Stimulated activated CD8-positive, alpha-beta memory T cell treated with anti-CD3 and anti-CD28 coated beads, Interleukin-15, amount 100 ng/mL, for 1 hour (primary cell): ENCODE measurements around the gene FRRS1.
"Not testable (repeated sequence)": the region's sequence is repeated elsewhere in the genome, so short reads cannot be mapped to it uniquely, and the experiment has no call there.

Experiments used
- DNase-seq: peaks from one replicate; pipeline ENCODE4 v3.0.0-alpha.2; 2020; ENCODE audit warnings: low read depth

Gene FRRS1

GRCh38 chr1:99766378-99766800 lies at the start of gene FRRS1:
Gene FRRS1, minus strand, starts transcription at chr1:99766635. Its CDS starts 17,867 bp downstream, at chr1:99748768.
- peak; percentile 1 for DNase-seq

DNA sequence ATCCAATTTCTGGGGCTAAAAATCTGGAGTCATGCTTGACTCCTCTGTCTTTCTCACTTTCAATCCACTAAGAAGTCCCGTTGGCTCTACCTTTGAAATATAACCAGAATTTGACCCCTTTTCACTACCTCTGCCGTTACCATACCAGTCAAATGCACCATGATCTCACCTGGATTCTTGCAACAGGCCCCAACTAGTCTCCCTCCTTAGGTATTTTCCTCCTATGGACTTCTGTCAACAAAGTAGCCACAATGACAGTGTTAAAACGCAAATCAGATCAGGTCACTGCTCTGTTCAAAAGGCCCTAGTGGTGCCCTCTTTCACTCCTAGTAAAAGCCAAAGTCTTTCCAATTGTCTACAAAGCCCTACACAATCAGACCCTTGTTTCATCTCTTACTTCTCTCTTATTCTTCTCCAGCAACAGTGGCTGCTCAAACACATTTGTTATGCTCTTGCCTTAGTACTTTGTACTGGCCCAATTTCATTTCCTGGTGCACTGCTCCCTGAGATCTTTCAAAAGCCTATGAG lies 48.0 kb upstream of the FRRS1 start:
- no peak for DNase-seq

DNA sequence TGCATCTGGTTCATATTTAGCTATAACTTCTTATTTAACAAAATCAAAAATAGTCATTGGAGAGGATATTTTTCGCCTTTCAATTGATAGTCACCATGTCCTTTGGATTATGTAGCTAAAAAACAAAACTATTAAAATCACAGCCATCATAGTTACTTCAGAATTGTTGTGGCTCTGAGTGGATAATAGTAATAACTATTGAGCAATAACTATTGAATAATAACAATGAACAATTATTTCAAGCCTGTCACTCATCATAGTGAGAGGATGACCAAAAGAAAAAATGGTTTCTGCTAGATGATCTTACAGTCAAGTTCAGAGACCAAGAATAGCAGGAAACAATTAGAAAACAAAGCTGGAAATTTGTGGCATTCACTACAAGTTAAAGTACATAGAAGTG lies 45.3 kb upstream of the FRRS1 start:
- no peak for DNase-seq

DNA sequence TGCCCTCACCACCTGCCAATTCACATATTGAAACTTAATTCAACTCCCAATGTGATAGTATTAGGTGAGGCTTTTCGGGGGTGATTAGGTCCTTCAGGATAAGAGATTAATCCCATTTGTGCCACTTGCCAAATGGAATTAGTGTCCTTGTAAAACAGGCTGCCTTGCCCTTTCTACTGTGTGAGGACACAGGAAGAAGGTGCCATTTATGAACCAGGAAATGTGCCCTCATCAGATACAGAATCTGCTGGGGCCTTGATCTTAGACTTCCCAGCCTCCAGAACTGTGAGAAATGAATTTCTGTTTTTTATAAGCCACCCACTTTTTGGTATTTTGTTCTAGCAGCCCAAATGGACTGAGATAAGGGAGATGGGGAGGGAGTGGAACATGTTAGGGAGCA lies 44.6 kb upstream of the FRRS1 start:
- DNase-seq, result no peak

DNA sequence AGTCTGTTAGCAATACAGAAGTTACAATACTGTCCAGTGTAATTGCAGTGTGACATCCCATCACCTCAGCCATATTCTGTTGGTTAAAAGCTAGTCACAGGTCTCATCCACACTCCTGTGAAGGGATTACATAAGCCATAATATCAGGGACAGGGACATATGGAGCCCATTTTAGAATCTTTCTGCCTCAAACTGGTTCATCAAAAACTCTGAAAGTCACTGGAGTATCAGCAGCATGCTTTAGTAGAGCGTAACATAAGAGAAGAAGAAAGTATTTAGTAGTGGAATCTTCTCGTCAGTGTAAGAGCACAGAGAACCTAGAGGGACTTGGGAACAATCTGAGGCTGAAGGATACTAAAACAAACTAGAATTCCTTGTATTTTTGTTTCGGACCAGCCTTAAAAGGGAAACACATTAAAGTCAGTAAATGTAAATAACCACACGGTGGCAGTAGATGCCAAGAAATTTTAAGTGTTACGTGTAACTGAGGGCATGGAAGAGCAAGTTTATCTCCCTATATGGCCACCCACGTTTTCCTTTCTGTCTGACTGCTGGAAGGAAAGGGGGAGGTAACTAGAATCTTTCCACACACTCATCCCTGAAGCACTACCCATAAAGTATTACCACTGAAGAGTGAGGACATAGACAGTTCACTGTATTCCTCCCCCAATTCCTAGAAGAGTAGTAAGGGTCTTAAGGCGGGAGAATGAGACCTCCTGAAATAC lies 42.1 kb upstream of the FRRS1 start:
- no peak for DNase-seq

- DNase-seq, result no peak
Measured at GRCh38 chr1:99806882-99807281, 40.4 kb upstream of the FRRS1 start.

DNA sequence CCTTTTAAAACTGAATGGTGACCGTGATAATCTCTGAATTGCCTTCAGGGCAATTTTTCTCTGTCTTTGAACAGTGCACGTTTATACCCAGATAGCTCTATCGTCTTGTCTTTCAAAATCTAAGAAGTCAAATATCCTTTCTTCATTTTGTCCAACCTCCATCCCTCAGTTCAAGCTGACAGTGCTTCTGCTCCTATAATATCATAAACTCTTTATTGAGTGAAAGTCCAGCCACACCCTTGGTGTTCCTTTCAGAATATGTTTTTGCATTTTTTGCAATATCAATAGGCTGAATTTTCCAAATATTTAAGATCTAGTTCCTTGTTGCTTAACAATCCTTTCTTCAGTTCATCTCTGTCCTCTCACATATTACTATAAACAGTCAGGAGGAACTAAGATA lies 35.1 kb upstream of the FRRS1 start:
- DNase-seq, result no peak

GRCh38 chr1:99793861-99794260 lies 27.4 kb upstream of the FRRS1 start:
- DNase-seq, result not testable (repeated sequence)

DNA sequence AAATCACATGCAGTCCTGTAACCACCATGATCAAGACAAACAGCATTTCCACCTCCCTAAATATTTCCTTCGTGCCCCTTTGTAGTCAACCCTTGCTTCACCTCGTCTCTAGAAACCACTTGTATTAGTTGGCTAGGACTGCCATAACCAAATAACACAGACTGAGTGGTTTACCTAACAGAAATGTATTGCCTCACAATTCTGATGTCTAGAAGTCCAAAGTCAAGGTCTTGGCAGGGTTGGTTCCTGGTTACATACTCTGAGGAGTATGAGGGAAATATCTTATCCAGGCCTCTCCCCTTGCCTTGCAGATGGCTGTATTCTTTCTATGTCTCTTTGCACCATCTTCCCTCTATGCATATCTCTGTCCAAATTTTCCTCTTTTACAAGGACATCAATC lies 23.3 kb upstream of the FRRS1 start:
- no peak for DNase-seq

GRCh38 chr1:99788896-99789295 lies 22.5 kb upstream of the FRRS1 start:
- no peak for DNase-seq

GRCh38 chr1:99786751-99787501 lies 20.5 kb upstream of the FRRS1 start:
- no peak for DNase-seq

DNA sequence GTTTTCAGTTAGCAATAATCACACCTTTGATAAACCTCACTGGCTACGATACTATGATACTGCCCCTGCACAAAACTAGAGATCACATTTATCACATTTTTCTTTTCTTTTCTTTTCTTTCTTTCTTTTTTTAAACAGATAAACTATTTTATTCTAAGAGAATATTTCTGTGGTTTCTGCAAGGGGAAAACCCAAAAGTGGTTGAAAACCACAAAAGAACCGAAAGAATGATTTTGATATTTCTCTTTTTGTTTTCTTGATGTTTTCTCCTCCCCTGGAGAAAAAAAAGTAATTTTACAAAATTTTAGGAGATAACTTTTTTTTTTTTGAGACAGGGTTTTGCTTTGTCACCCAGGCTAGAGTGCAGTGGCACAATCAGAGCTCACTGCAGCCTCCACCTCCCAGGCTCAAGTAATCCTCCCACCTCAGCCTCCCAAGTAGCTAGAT lies 18.4 kb upstream of the FRRS1 start:
- DNase-seq, result no peak

- no peak for DNase-seq
Measured at GRCh38 chr1:99784143-99784542, 17.7 kb upstream of the FRRS1 start.

DNA sequence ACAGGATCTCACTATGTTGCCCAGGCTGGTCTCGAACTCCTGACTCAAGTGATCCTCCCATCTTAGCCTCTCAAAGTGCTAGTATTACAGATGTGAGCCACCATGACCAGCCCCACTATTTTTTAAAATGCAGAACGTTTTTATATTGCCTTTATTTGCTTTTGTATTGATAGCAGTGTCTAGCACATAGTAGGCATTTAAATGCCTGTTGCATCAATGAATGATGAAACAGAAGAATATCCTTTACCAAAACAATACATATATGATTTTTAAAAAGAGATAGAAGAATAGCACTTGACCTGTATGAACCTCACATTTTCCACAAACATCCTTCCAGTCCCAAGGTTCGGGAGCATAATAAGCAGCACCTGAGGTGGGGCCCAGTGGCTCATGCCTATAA lies 16.5 kb upstream of the FRRS1 start:
- no peak for DNase-seq

DNA sequence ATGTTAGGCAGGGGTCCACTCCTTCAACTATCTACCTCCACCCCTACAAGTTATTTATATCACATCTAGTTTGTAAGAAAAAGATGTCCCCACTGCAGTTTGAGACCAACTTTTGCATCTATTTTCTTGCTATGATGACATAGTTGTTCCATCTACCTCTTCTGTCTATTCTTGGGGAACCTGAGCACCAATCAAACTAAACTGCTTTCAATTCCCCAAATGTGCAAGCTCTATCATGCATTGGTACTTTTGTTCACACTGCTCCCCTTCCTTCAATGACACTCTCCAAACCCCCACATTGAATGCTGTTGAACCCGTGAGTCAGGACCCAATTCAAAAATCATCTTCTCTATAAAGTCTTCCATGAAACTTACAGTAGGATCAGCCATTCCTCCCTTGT lies 16.0 kb upstream of the FRRS1 start:
- DNase-seq, result no peak

DNA sequence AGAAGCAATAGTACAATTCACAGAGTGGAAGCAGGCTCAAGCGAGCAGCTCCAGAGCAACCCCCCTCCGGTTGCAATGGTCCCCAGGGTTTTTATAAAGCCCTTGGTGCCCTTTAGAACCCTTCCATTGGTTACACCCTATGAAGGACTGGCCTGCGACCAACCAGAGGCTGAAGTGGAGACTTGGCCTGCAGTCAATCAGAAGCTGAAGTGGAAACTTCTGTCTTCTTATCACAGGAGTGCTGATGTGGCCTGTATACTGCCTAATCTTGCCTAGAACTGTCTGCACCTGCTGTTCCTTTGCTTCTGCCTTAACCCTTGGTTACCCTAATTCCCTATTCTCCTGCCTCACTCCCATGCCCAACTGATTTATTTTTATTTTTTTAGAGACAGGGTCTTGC lies 15.4 kb upstream of the FRRS1 start:
- no peak for DNase-seq

- no peak for DNase-seq
Measured at GRCh38 chr1:99777752-99778151, 11.3 kb upstream of the FRRS1 start.

DNA sequence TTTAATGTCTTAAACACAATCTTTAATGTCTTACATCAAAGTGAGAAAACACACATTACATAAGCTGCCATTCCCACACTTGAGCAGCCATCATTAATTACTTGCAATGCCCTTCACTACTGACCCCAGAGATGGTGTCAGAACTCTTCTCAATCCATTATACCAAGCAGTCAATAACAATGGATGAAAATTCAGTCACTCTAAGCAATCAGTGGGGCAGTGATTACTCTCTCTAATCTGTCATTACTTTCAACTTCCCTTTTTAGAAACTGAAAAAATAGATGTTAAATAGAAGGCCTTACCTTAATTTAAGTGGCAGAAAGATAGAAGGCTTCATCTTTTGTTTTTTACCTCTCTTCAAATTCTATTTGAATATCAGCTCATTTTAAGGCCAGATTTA lies 9.7 kb upstream of the FRRS1 start:
- DNase-seq, result no peak

DNA sequence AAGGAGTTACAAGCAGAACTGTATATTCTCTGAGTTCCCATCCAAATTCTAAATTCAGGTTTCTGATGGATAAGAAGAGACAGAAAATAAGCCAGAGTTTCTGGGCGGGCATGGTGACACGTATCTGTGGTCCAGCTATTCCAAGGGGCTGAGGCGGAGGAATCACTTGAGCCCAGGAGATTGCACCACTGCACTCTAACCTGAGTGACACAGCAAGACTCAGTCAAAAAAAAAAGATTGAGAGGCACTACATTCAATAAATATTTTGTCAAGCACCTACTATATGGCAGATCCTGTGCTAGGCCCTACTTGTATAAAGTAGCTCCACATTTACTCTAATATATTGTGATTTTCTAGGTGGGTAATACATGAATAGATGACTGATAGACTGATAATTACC lies 6.4 kb upstream of the FRRS1 start:
- no peak for DNase-seq

GRCh38 chr1:99771513-99771918 lies 5.1 kb upstream of the FRRS1 start:
- no peak for DNase-seq

DNA sequence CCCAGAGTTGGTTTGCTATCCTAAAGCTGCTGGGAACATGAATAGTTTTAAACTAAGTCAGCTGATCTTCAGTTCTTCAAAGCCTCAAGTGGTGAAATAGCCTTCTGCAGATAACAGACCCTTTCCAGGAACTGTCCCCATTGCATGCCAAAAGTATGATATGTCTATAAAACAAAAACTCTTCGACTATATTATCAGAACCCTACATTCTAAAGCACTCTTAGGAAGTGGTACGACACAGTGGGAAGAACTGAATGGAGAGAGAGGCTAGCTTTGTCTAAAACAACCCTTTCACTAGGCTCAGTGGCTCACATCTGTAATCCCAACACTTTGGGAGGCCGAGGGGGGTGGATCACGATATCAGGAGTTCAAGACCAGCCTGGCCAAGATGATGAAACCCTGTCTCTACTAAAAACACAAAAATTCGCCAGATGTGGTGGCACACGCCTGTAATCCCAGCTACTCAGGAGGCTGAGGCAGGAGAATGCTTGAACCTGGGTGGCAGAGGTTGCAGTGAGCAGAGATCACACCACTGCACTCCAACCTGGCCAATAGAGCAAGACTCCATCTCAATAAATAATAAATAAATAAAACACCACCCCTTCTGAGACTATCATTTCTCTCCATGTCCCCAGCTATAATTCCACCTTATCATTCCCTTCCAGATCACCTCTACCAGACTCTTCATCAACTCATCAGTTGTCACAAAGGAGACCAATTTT lies 2.2 kb upstream of the FRRS1 start:
- DNase-seq, result no peak

DNA sequence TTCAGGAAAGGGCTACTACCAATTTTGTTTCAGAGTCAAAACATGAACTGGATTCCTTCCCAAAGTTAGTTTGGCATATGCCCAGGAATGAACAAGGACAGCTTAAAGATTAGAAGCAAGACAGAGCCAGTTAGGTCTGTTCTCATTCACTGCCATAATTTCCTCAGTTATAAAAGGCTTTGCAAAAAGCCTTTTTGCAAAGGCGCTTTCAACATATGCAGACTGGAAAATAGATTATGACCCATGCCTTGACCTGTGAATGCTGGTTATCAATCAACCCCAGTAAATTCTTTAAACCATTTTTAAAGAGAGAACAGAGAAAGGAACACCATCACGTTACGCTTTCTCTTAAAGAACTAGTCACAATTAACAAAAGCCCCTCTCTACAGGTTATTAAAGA lies 1.7 kb upstream of the FRRS1 start:
- no peak for DNase-seq

DNA sequence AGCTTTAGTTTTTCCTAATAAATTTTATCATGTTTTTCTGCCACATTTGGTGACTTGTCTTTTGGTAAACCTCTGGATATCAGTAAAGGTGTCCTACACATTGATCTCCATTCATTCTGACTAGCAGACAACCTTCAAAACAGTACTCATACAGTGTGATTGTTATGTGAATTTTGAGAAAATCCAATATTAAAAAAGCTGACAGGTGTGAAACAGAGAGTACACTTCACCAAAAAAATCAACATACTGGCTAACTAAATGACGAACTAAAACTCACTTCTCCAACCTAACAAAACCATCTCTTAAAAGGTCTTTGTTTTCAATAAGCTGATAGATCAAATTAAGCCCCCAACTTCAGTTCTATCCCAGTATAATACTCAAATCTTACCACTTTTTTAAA lies 1.5 kb downstream of the FRRS1 start:
- DNase-seq, result no peak
